Endothelial cell of umbilical vein (primary cell): ENCODE results near the gene ITPKC. TPM values are rescaled to one million over a fixed set of nuclear protein-coding genes. Genes with fewer than 3 reads are reported as not detected.

ENCODE experiments used
- BruUV-seq: library from RNA; stranded (reverse); fragments of 400-500 nt; replicated peaks from 2 replicates; lab custom pipeline; 2021; lab: Mats Ljungman, UMichigan
- CTCF ChIA-PET: fragments of 300-600, 350-600 bp; sonication (Branson Sonifier 250); formaldehyde crosslinking; loops from one replicate; lab custom pipeline; 2021; ENCODE audit warnings: antibody characterized with exemption, inconsistent platforms; lab: Charles Lee
- POLR2A ChIA-PET: fragments of 300-600, 350-600 bp; sonication (Branson Sonifier 250); formaldehyde crosslinking; loops from one replicate; lab custom pipeline; 2021; ENCODE audit warnings: antibody characterized with exemption, inconsistent platforms; lab: Charles Lee
- DNase-seq: peaks from one replicate; pipeline ENCODE4 v3.0.0-alpha.2; 2011; ENCODE audit warnings: low read depth, low spot score
- FAIRE-seq: peaks from 2 replicates; lab custom pipeline; 2011; peaks lifted over from hg19 to GRCh38; lab: Jason Lieb, UNC
- H2AFZ ChIP-seq: 2 replicates; pipeline ENCODE4 v1.6.0; 2012; ENCODE audit warnings: low read depth, low read length, control low read depth, inconsistent platforms
- H3K27ac ChIP-seq: 2 replicates; pipeline ENCODE4 v1.5.1; 2011; ENCODE audit warnings: low read depth, mild to moderate bottlenecking, control low read depth, low read length, moderate library complexity; ENCODE audit not compliant: insufficient read depth
- H3K27me3 ChIP-seq, 2 experiments: 2 replicates each; pipeline versions ENCODE4 v1.6.0 to v1.6.1; 2011; ENCODE audit warnings: low read length in 2 of 2, mixed read lengths in 1 of 2; ENCODE audit not compliant: control insufficient read depth in 2 of 2, insufficient read depth in 2 of 2
- H3K36me3 ChIP-seq, 2 experiments: 2 replicates in 1 of 2; 3 replicates in 1 of 2; pipeline ENCODE4 v1.5.1; 2011; ENCODE audit warnings: low read length in 2 of 2, mild to moderate bottlenecking in 1 of 2, moderate library complexity in 1 of 2; ENCODE audit not compliant: control insufficient read depth in 2 of 2, insufficient read depth in 2 of 2; ENCODE audit errors: extremely low read depth in 1 of 2
- H3K4me1 ChIP-seq: 3 replicates; pipeline ENCODE4 v1.5.1; 2011; ENCODE audit warnings: mild to moderate bottlenecking, low read length; ENCODE audit not compliant: control insufficient read depth, insufficient read depth; ENCODE audit errors: extremely low read depth
- H3K4me2 ChIP-seq: 2 replicates; pipeline ENCODE4 v1.6.1; 2011; ENCODE audit warnings: low read length, control low read depth, mixed read lengths; ENCODE audit not compliant: insufficient read depth
- H3K4me3 ChIP-seq, 3 experiments: fragments of 200-600 bp in 1 of 3; sonication (generic), shearing (Covaris generic) in 1 of 3; replicated peaks in 1 of 3; 2 replicates each; pipeline ENCODE4 v1.5.1; 2011 to 2016; ENCODE audit warnings: control low read depth in 3 of 3, low read length in 3 of 3, mild to moderate bottlenecking in 2 of 3, inconsistent platforms in 1 of 3, low read depth in 1 of 3, moderate library complexity in 1 of 3; ENCODE audit not compliant: insufficient read depth in 1 of 3
- H3K79me2 ChIP-seq: 2 replicates; pipeline ENCODE4 v1.6.0; 2012; ENCODE audit warnings: low read length, inconsistent platforms; ENCODE audit not compliant: control insufficient read depth, insufficient read depth
- H3K9ac ChIP-seq: replicated peaks from 2 replicates; pipeline ENCODE3; 2011; ENCODE audit warnings: low read length, control low read depth; ENCODE audit not compliant: insufficient read depth; ENCODE audit errors: extremely low read depth
- H3K9me1 ChIP-seq: replicated peaks from 3 replicates; pipeline ENCODE4 v1.6.0; 2011; ENCODE audit warnings: mild to moderate bottlenecking, low read length; ENCODE audit not compliant: control insufficient read depth, insufficient read depth; ENCODE audit errors: extremely low read depth
- H3K9me3 ChIP-seq: replicated peaks from 2 replicates; pipeline ENCODE4 v1.5.1; 2012; ENCODE audit warnings: low read length, inconsistent platforms; ENCODE audit not compliant: control insufficient read depth, insufficient read depth
- H4K20me1 ChIP-seq: replicated peaks from 2 replicates; pipeline ENCODE3; 2011; ENCODE audit warnings: mild to moderate bottlenecking, low read length; ENCODE audit not compliant: control insufficient read depth, insufficient read depth; ENCODE audit errors: extremely low read depth
- EZH2 ChIP-seq: IDR thresholded peaks from 2 replicates; pipeline ENCODE4 v1.6.1; 2012; ENCODE audit warnings: borderline replicate concordance, low read depth, mild to moderate bottlenecking, moderate library complexity, low read length, inconsistent platforms; ENCODE audit not compliant: severe bottlenecking
- FOS ChIP-seq: IDR thresholded peaks from 2 replicates; pipeline ENCODE4 v1.6.1; 2011; ENCODE audit warnings: mild to moderate bottlenecking, low read length, moderate library complexity, borderline replicate concordance; ENCODE audit not compliant: insufficient read depth
- GATA2 ChIP-seq: IDR thresholded peaks from 2 replicates; pipeline ENCODE4 v1.7.0; 2011; ENCODE audit warnings: low read depth, mild to moderate bottlenecking, moderate library complexity, mixed read lengths, low read length; ENCODE audit not compliant: insufficient read length, insufficient read depth
- JUN ChIP-seq: IDR thresholded peaks from 2 replicates; pipeline ENCODE4 v1.6.1; 2011; ENCODE audit warnings: borderline replicate concordance, low read depth; ENCODE audit not compliant: insufficient read length, insufficient read depth
- MAX ChIP-seq: IDR thresholded peaks from 2 replicates; pipeline ENCODE4 v1.6.1; 2011; ENCODE audit not compliant: insufficient read depth, insufficient read length
- MYC ChIP-seq: IDR thresholded peaks from one replicate; pipeline ENCODE4 v1.6.1; 2011; ENCODE audit warnings: mild to moderate bottlenecking, low read depth, low read length
- POLR2A ChIP-seq: IDR thresholded peaks from 2 replicates; pipeline ENCODE4 v1.6.1; 2012; ENCODE audit warnings: low read depth, mild to moderate bottlenecking, control low read depth, low read length
- POLR2AphosphoS5 ChIP-seq: IDR thresholded peaks from 2 replicates; pipeline ENCODE4 v1.6.1; 2012; ENCODE audit warnings: low read depth, mild to moderate bottlenecking, control low read depth, low read length, moderate library complexity; ENCODE audit not compliant: insufficient read depth
- dilution Hi-C: fragments of 300-500 bp; cut with MboI; formaldehyde crosslinking; loops from one replicate; pipeline ENCODE4 v1.15.0; 2019; ENCODE audit warnings: low sequenced_read_pairs; ENCODE audit not compliant: extremely low pct_ligation_motif_present
- intact Hi-C: fragments of 100-400 bp; cut with micrococcal nuclease; formaldehyde crosslinking; loops from one replicate; pipeline ENCODE4 v1.10.0; 2022
- polyA plus RNA-seq, 4 experiments: library from polyadenylated mRNA; depleted of rRNA in 3 of 4; stranded (reverse) in 3 of 4; unstranded in 1 of 4; fragments of >200 nt; gene quantifications; 2 replicates each; pipeline versions ENCODE4 v1.2.1 to v1.2.3, GENCODE V29; 2011 to 2012; ENCODE audit warnings: missing spikeins in 1 of 4
- total RNA-seq: library from RNA; stranded (reverse); gene quantifications from 2 replicates; pipeline ENCODE4 v1.2.3, GENCODE V29; 2021

ITPKC gene
- total and polyA plus RNA-seq, 2 donors (not counting 3 experiments of a cell fraction or from before 2014, with no cell fraction given) = 7.3 to 16.1 TPM

DNA sequence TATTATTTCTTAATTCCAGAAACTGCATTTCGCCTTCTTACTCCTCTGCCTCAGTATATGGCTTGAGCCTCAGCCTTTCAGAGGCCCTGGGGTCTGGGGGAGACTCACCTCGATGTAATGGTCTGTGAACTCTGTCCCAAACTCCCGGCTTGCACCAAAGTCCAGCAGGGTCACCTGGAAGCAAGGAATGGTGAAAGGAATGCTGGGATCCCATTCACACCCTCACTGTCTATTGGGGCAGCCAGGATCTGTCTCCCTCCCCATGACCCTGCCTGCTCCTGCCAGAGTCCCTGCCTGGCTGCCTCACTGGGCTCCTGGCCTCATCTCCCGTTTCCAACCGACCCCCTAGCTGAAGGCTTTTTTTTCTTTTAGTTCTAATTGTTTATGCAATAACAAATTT, 21.0 kb upstream of the ITPKC start:
- H3K36me3 ChIP-seq = peaks cover 0 to 2% of the 10 kb centered on the region in 2 experiments
- no peak overlapping the region for H3K4me2 ChIP-seq
- H3K27me3 ChIP-seq = no peaks in the 10 kb centered on the region
- no peak overlapping the region for H3K4me3 ChIP-seq
- H3K9me3 ChIP-seq = no peaks in the 10 kb centered on the region
- FAIRE-seq = no peak
- BruUV-seq = no TSS peak
- dilution Hi-C loops = no loop called here
- H4K20me1 ChIP-seq = no peaks in the 10 kb centered on the region
- no peak overlapping the region for H2AFZ ChIP-seq
- no peak overlapping the region for H3K9ac ChIP-seq
- no peaks in the 10 kb centered on the region for H3K9me1 ChIP-seq
- no peak for DNase-seq
- intact Hi-C loops = no loop called here
- H3K27ac ChIP-seq = no peak overlapping the region
- CTCF ChIA-PET = no interaction called here
- TF ChIP-seq MAX (no peak), POLR2A (no peak)
- H3K79me2 ChIP-seq = no peaks in the 10 kb centered on the region
- POLR2A ChIA-PET = interaction anchor here (0.5 kb wide), 1 partner anchor 50 kb away, joined by 3 read pairs; no protein-coding TSS in a partner anchor
- H3K4me1 ChIP-seq = peaks cover 4% of the 10 kb centered on the region

- BruUV-seq = no TSS peak
- Histone ChIP-seq H3K4me1 (no peaks in the 10 kb centered on the region), H3K27me3 (no peaks in the 10 kb centered on the region), H3K9me3 (no peaks in the 10 kb centered on the region), H3K36me3 (peaks cover 0 to 2% of the 10 kb centered on the region in 2 experiments), H3K4me3 (no peak overlapping the region), H3K9me1 (no peaks in the 10 kb centered on the region), H2AFZ (no peak overlapping the region), H3K9ac (no peak overlapping the region), H3K79me2 (no peaks in the 10 kb centered on the region), H4K20me1 (no peaks in the 10 kb centered on the region), H3K27ac (no peak overlapping the region), H3K4me2 (no peak overlapping the region)
- ChIA-PET CTCF (no interaction called here), POLR2A (no interaction called here)
- dilution Hi-C loops = no loop called here
- TF ChIP-seq EZH2 (no peak), POLR2AphosphoS5 (no peak), GATA2 (no peak), FOS (no peak), JUN (no peak), POLR2A (no peak), MYC (no peak), MAX (no peak)
- DNase-seq = no peak
- intact Hi-C loops = no loop called here
- no peak for FAIRE-seq
Observed at GRCh38 chr19:40697007-40697406, 19.9 kb upstream of the ITPKC start.
